ENCODE data around the gene SMIM44. TPM values are rescaled to one million over a fixed set of nuclear protein-coding genes. Genes with fewer than 3 reads are reported as not detected.
"Not testable (repeated sequence)": the region's sequence is repeated elsewhere in the genome, so short reads cannot be mapped to it uniquely, and the experiment has no call there.

Gene SMIM44
- total RNA-seq (2014; rRNA removed; shearing (Covaris generic)), result 0.60 and 1.4 TPM in 2 replicates

GRCh38 chr19:3483226-3483628 lies at the start of gene SMIM44:
TSS of gene SMIM44 (minus strand) at chr19:3483441. CDS start at chr19:3483403, 38 bp downstream.
- peak; percentile 25 for DNase-seq (ENCODE audit: low spot score)

DNA sequence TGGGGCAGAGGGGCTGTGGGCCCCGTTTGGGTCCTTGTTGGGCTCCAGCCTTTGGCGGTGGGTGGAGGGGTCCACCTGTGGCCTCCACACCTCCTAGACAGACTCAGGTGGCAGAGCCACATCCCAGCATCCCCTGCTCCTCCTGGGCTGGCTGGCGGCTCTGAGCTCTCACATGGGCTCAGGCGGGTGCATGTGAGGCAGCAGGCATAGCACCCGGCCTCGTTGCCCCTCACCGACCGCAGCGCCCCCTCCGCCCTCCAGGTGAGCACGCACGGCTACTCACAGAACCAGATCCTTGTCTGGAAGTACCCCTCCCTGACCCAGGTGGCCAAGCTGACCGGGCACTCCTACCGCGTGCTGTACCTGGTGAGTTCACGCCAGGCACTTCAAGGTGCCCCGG lies 49.8 kb upstream of the SMIM44 start:
- DNase-seq (ENCODE audit: low spot score), result no peak

- no peak for DNase-seq (ENCODE audit: low spot score)
Observed at GRCh38 chr19:3532154-3532786, 49.0 kb upstream of the SMIM44 start.

DNA sequence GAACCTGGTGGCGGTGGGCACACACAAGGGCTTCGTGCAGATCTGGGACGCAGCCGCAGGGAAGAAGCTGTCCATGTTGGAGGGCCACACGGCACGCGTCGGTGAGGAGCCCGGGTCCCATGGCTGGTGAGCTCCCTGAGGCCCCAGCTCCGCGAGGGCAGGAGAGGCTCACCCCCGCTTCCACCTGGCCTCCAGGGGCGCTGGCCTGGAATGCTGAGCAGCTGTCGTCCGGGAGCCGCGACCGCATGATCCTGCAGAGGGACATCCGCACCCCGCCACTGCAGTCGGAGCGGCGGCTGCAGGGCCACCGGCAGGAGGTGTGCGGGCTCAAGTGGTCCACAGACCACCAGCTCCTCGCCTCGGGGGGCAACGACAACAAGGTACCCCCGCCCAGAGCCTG lies 48.5 kb upstream of the SMIM44 start:
- DNase-seq (ENCODE audit: low spot score), result no peak

GRCh38 chr19:3530389-3530788 lies 47.1 kb upstream of the SMIM44 start:
- DNase-seq (ENCODE audit: low spot score), result no peak

- DNase-seq (ENCODE audit: low spot score), result not testable (repeated sequence)
Observed at GRCh38 chr19:3529299-3529698, 46.1 kb upstream of the SMIM44 start.

GRCh38 chr19:3528539-3529211 lies 45.4 kb upstream of the SMIM44 start:
- no peak for DNase-seq (ENCODE audit: low spot score)

DNA sequence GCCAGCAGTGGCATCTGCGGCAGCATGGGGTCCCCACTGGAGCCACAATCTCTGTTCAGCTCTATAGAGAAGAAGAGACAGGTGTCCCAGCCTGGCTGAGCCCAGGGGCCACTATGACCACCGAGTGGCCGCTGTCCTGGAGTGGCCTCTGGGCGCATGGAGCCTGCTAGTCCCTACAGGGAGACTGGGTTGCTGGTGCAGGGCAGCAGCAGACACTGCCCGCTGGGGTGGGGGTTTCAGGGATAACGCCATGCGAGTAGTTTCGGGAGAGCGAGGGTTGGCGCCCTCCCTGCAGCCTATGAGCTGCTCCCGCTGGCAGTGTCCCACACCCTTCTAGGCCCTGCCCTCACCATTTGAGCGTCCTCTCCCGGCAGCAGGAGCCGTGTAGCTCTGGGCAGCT lies 44.8 kb upstream of the SMIM44 start:
- no peak for DNase-seq (ENCODE audit: low spot score)

DNA sequence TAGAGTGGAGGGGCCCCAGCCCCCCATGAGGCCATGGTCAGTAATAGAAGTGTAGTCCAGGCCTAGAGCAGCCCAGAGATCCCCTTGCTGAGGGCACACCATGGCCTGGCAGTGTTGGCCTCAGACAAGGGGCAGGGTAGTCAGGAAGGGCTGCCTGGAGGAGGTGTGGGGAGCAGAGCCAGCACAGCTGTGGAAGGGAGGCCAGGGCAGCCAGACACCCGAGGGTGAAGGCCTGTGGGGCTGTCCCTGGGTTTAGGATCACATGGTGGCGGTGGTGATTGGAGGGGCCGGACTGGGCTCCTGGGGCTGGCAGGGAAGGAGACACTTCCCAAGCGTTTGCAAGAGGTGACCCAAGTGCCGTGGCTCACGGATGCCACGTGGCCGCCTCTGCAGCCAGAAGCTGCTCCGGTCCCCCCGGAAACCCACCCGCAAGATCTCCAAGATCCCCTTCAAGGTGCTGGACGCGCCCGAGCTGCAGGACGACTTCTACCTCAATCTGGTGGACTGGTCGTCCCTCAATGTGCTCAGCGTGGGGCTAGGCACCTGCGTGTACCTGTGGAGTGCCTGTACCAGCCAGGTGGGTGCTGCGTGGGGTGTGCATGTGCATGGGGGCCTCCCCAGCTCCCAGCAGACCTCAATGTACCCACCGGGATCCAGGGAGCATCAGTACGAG lies 44.1 kb upstream of the SMIM44 start:
- DNase-seq (ENCODE audit: low spot score), result no peak

GRCh38 chr19:3526507-3527237 lies 43.4 kb upstream of the SMIM44 start:
- DNase-seq (ENCODE audit: low spot score), result no peak

- no peak for DNase-seq (ENCODE audit: low spot score)
Observed at GRCh38 chr19:3524904-3525451, 41.7 kb upstream of the SMIM44 start.

DNA sequence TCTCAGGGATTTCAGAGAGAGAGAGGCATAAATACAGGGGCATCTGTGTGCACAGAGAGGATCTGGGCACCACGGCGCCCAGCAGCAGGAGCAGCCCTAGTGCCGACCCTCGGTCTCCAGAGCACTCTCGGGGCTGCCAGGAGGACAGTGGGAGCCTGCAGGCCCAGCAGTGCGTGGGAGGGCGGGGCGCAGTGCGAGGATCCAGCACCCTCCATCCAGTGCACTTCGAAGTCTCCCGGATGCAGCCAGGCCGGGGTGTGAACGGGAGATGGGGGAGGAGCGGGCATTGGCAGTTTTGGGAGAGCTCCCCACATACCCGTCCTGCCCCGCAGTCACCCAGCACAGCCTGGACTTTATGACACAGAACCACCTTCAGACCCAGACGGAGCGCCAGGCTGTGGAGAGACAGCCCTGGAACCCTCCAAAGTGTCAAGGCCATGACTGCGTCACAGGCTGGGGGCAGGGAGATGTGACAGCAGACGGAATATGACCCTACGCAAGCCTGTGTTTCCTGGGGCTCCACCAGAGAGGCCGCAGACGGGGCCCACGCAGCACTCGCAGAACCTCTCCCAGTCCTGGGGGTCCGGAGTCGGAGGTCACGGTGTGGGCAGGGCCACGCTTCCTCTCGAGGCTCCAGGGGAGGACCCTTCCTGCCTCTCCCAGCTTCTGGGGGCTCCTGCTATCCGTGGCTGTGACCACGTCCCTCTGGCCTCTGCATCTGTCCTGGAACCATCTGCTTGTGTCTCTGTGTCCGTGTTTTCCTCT lies 41.0 kb upstream of the SMIM44 start:
- no peak for DNase-seq (ENCODE audit: low spot score)

DNA sequence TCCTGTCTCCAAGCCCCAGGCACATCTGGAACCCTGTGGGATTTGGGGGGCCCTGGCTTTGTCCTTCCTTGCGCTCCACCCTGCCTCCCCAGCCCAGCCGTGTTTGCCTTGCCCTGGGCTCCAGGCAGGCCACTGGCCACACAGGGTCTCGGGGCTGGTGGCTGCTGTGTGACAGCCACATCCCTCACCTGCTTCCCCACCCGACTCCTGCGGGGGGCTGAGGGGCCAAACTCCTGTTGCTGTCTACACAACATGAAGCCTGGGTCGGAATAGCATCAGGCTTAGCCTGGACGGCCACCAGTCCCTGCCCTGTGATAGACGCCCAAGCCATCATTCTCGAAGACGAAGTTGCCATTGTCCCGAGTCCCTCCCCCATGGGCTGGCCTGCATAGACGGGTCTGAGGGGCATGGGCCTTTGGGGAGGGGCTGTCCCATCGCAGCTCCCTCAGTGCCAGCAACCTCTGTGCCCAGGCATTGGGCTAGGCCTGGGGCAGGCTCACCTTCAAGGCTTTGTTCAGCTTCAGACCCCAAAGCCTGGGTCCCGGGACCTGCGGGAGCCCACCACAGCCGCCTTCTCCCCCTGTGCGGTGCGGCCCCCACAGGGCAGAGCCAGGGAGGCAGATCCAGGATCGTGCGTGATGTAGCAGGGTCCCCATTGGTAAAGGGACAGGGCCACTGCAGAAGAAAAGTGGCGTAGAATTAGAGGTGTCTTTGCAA lies 40.3 kb upstream of the SMIM44 start:
- DNase-seq (ENCODE audit: low spot score), result no peak

DNA sequence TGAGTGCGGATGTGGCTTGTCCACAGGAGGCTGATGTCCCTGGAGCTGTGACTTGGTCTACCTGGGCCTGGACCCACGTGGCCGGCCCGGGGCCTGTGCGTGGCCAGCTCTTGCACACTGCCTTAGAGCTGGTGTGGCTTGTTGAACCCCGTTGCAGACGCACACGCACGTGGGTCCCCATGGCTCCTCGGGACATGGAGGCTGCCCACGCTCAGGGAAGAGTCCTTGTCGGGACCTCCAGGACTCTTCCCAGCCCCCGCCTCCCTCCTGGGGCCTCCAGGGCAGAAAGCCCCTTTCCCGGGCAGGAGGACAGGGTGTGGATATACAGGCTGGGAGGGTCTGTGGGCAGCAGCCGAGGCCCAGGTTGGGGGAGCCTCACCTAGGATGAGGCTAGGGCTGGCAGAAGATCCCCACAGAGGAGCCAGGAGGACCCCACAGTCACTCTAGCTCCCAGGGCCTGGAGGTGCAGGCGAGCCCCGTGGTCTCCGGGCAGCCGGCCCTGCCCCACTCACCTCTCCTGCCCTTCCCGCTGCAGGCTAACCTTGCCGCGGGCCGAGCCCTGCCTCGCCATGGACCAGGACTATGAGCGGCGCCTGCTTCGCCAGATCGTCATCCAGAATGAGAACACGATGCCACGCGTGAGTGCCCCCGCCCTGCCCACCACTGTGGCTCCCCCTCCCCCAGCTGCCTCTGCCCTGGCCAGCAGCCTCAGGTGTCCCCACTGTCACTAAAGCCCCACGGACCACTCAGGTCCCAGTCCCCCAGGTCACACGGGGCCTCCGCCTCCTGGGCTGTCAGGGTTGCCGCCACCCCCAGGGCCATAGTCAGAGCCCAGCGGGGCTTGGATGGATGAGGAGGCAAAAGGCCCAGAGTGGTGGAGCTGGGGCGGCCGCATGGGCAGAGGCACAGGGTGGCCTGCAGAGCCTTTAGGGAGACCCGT lies 39.5 kb upstream of the SMIM44 start:
- DNase-seq (ENCODE audit: low spot score), result no peak

- no peak for DNase-seq (ENCODE audit: low spot score)
Observed at GRCh38 chr19:3521104-3521445, 37.8 kb upstream of the SMIM44 start.

DNA sequence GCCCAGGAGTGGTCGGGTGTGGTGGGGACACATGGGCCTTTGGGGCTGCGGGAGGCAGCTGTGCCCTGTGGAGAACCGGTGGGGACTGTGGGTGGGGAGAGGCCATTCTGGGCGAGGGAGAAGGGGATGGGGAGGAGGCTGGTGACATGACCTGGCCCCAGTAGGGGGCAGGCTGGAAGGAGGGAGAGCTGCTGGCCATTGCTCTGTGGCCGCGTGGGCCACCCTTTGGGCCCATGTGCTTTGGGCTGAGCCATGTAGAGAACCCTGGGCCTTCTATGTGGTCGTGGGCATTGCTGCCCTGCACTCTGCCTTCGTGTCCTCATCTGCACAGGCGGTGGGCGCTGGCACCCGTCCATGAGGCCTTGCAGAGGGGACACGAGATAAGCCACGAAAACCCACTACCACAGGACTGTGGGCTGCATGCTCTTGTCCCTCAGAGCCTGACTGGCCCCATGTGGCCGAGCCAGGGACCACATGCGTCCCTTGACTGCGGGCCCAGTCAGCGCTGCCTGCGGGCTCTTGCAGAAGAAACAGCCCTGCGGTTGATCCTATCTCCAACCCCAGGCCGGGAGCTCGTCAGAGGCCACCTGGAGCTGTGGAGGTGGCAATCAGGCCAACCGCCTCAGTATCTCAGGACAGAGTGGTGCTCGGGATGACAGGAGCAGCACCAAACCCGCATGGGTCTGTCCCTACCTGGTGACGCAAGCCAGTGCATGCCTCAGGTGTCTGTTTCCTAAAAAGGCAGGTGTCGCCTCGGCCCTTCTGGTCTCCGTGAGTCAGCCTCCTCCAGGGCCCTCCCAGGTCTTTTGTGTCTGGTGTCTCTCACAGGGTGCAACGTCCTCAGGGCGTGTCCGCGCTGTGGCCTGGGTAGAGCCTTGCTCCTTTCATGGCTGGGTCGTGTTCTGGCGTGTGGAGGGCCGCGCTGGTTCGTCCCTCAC lies 37.2 kb upstream of the SMIM44 start:
- DNase-seq (ENCODE audit: low spot score), result no peak

GRCh38 chr19:3519126-3519525 lies 35.9 kb upstream of the SMIM44 start:
- DNase-seq (ENCODE audit: low spot score), result no peak

- DNase-seq (ENCODE audit: low spot score), result no peak
Observed at GRCh38 chr19:3518659-3519058, 35.4 kb upstream of the SMIM44 start.
